HG02970 (cell line): ENCODE measurements around the gene ABCC10.

Experiments used
- ATAC-seq: cut with Tn5 transposase; IDR thresholded peaks from one replicate; pipeline ENCODE4 v1.9.1; 2021; ENCODE audit warnings: mild to moderate bottlenecking, moderate library complexity, moderate number of reproducible peaks; ENCODE audit not compliant: unreplicated experiment, low FRiP score

The ABCC10 gene

GRCh38 chr6:43467752-43468151, 40.4 kb downstream of the ABCC10 start:
- ATAC-seq, result no peak

DNA sequence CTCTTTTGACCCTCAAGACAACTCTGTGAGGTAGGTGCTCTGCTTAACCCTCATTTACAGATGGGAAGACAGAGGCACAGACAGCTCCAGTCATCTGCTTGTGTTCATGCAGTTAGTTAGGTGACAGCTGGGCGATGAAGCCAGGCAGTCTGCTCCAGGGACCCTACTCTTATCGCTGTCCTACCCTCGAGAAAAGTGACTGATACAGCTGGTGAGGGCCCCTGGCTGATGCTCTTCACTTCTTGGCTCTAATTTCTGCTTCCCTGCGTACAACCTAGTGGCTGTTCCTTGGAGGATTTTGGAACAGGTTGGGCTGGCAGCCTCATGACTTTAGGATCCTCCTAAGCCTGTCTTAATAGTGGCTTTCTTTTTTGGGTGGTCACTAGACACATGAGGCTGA, 40.9 kb downstream of the ABCC10 start:
- no peak for ATAC-seq

GRCh38 chr6:43468748-43469681, 41.7 kb downstream of the ABCC10 start:
- no peak for ATAC-seq

GRCh38 chr6:43469947-43470346, 42.6 kb downstream of the ABCC10 start:
- no peak for ATAC-seq

DNA sequence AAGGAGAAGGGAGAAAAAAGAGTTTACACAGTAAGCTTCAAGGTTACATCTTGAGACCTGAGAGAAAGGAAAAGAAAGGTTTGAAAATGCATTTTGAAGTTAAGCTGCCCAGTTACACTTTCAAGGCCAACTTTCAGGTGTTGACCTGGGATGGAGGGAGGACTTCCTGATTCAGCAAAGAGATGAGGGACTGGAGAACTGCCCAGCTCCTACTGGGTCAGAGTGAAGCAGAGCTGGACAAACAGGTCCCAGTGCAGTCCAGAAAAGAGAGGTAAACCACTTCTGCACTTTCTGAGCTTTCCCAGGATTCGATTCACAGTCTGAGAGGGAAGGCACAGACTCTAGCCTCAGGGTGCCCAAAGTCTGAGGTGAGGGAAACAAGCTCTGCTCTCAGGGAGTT, 44.1 kb downstream of the ABCC10 start:
- ATAC-seq, result no peak

DNA sequence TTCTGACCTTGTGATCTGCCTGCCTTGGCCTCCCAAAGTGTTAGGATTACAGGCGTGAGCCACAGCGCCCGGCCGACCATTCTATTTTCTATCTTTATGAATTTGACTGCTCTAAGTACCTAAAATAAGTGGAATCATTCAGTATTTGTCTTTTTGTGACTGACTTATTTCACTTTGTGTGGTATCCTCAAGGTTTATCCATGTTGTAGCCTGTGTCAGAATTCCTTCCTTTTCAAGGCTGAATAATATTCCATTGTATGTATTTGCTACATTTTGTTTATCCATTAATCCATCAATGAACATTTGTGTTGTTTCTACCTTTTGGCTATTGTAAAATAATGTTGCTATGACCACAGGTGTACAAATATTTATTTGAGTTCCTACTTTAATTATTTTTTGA, 45.2 kb downstream of the ABCC10 start:
- no peak for ATAC-seq

DNA sequence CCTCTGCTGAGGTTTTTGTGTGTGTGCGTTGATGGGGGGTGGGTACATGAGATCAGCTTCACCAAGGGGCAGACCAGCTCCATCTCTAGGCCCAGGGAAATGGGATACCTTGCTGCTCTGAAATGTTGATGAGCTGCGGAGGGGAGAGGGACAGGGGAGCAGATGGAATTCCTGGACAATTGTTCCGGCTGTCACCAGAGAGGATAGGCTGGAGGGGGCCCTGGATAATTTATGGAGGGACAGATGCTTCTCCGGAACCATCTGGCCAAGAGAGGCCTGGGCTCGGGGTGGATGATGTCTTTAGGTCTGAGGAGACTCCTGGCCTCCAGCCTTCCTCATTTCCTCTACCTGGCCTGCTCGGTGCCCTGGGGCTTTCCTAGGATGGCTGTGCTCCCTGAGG, 48.2 kb downstream of the ABCC10 start:
- no peak for ATAC-seq

DNA sequence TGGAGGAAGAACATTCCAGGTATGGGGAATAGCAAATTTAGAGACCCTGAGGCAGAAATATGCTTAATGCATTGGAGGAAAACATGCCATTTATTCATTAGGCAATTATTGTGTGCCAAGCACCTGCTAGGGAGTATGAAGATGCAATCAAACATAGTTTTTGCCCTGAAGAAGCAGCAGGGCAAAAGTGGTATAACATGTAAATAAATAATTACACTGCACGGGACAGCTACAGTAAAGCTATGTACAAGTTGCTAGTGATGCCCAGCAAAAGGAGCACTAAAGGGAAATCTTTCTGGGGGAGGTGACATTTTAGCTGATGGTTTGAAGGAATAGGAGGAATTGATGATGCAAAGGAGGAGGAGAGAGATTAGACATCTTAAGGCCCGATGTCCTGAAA, 49.4 kb downstream of the ABCC10 start:
- no peak for ATAC-seq

DNA sequence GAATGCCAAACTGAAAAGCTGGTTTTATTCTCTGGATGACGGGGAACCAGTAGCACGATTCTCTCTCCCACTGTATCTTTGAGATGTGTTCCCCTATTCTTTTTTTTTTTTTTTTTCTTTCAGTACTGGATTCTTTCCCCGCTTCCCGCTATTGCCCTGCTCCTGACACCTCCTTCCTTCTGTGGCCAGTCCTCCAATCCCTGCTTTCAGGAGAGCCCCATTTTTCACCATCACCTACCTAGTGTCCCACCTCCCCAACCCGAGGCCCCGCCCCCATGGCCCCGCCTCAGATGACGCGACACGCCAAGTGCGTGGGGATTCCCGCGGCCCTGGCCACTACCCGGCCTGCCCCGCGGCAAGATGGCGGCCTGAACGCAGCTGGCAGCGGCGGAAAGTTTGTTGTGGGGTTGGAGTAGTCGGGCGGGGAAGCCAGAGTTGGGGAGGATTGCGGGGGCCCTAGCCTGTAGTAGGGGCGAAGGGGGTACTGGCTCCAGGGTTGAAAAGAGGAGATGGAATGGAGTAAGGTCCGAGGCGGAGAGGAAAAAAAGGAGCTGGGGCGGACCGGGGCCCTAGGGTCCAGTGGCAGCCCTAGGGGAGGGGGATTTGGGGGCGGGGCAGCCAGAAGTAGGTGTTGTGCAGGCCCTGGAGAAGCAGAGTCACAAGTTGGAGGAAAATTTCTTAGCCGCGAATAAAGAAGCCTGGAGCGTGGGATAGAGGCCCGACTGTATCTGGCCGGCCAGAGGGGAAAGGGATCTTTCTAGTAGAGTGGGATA, 50.1 kb downstream of the ABCC10 start, which contains the start of gene TJAP1:
Gene TJAP1, plus strand, starts transcription at position 336 of the 773 bp plus-strand sequence. CDS start 21,432 bp downstream, outside the sequence.
- ATAC-seq, result peak; percentile 94

DNA sequence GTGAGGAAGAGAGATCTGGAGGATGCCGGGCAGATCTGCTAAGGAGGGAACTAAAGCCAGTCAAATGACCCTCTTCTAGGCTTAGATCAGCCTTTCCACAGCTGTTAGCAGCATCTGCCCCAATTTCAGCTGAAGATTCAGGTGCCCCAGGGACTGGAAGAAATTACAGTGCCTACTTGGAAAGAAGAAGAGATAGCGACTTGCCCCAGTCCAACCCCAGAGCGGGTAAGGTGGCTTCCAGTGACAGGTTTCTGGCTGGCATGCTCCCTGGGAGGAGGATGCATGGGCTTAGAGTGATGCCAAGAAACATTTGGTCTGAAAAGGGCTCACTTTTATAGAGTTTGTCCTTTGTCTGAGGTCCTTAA, 50.6 kb downstream of the ABCC10 start:
- no peak for ATAC-seq

GRCh38 chr6:43481075-43481474, 53.7 kb downstream of the ABCC10 start:
- no peak for ATAC-seq

- ATAC-seq, result no peak
Measured at GRCh38 chr6:43481591-43482236, 54.4 kb downstream of the ABCC10 start.

- no peak for ATAC-seq
Measured at GRCh38 chr6:43488667-43489276, 61.4 kb downstream of the ABCC10 start.

GRCh38 chr6:43489277-43490072, 62.1 kb downstream of the ABCC10 start:
- no peak for ATAC-seq

DNA sequence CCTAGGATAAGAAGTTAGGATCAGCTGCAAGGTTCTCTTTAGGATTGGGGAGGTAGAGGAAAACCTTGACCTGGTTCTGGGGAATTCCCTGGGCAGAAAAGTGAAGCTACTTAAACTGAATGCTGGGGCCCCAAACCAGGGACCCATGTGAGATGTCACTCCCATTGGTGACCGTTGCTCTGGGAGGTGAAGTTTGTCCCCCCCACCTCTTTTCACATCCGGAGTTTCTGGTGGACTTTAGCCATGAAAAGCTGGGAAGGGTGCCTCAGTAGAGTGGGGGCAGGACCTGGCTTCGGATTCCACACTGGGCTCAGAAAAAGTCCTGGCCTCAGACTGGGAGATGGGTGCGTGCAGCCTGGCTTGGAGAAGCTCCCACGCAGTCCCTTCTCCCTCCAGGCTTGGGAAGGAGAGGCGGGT, 63.2 kb downstream of the ABCC10 start:
- no peak for ATAC-seq

DNA sequence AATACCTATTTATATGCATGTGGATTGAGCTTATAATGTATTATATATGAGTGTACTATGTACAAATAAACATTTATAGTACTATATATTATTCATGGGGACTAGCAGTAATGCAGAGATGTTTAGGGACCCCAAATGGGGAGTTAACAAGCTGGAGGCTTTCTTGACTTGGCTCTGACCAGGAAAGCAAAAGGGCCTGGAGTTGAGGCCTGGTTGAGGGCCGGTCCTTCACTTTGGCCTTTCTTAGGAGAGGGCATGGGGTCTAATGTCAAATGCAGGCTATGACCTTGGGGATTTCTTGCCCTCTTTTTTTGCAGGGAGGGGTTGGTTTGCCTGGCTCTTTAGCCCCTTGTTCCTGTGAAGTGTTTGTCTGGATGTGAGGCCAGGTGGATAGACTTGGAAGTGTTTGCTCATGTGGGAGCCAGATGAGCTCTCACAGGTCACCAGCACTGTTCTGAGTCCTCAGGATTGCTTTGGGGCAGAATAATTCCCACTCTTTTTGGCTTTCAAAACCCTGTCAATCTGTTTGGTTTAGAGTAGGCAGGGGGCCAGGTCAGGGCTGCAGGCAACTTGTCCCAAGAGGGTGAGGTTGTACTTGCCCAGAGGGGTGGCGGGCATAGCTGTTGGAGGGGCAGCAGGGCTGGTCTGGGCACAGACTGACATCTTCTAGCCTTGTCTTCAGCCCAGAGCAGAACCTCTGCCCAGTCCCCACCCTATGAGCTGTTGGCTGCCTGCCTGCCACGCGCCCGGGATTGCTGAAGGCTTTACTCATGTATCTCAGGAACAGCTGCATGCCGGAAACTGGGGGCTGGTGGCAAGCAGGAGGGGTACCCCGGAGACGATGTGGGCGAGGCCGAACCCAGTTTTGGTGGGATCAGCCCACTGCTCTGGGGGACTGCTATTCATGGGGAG, 64.7 kb downstream of the ABCC10 start:
- ATAC-seq, result no peak

- no peak for ATAC-seq
Measured at GRCh38 chr6:43492673-43493072, 65.3 kb downstream of the ABCC10 start.

GRCh38 chr6:43493230-43493629, 65.9 kb downstream of the ABCC10 start:
- ATAC-seq, result no peak

- no peak for ATAC-seq
Measured at GRCh38 chr6:43493833-43494232, 66.5 kb downstream of the ABCC10 start.
